ENCODE results near the gene SLC40A1.

- no peak for TF ChIP-seq CTCF (IDR thresholded peaks at IDR 0.05)
- TF ChIP-seq POLR2A (IDR thresholded peaks at IDR 0.05): no peak
These were observed 53.4 kb downstream of the SLC40A1 start for GRCh38 chr2:189527041-189527750.
